Natural killer cell (primary cell): ENCODE measurements around the gene MTMR11. TPM values are rescaled to one million over a fixed set of nuclear protein-coding genes. Genes with fewer than 3 reads are reported as not detected.
A peak's percentile ranks its signal among the peaks of the same experiment; 100 is the strongest.

Experiments used
- ATAC-seq, 3 donors: fragments of 150-1000 bp in 2 of 3; fragments of 200-7000 bp in 1 of 3; cut with Tn5 transposase; 1 replicate in 1 of 3; 2 replicates in 2 of 3; pipeline ENCODE4 v1.10.0; 2021; ENCODE audit warnings: mild to moderate bottlenecking in 2 of 3, moderate library complexity in 2 of 3
- DNase-seq, 2 donors: peaks; one replicate each; pipeline versions ENCODE4 v3.0.0 to v3.0.0-alpha.2; 2013 to 2021; ENCODE audit warnings: mixed read lengths in 1 of 2
- H3K27ac ChIP-seq: one replicate; pipeline ENCODE4 v1.5.1; 2013; ENCODE audit warnings: mild to moderate bottlenecking, low read length
- H3K27me3 ChIP-seq: one replicate; pipeline ENCODE4 v1.6.1; 2013; ENCODE audit warnings: low read length; ENCODE audit not compliant: control insufficient read depth, insufficient read depth
- H3K36me3 ChIP-seq: one replicate; pipeline ENCODE4 v1.6.1; 2013; ENCODE audit warnings: low read length; ENCODE audit not compliant: control insufficient read depth, insufficient read depth
- H3K4me1 ChIP-seq: one replicate; pipeline ENCODE4 v1.6.1; 2013; ENCODE audit warnings: low read length; ENCODE audit not compliant: control insufficient read depth, insufficient read depth
- H3K4me3 ChIP-seq: one replicate; pipeline ENCODE4 v1.5.1; 2013; ENCODE audit warnings: low read length
- H3K9me3 ChIP-seq: one replicate; pipeline ENCODE4 v1.6.1; 2013; ENCODE audit warnings: low read length; ENCODE audit not compliant: control insufficient read depth, insufficient read depth
- H3K27ac Mint-ChIP-seq, 2 donors: one replicate each; pipeline ENCODE4 v1.8.0; 2022; ENCODE audit warnings: mild to moderate bottlenecking in 2 of 2, mixed read lengths in 2 of 2, moderate library complexity in 1 of 2
- H3K27me3 Mint-ChIP-seq, 2 donors: one replicate each; pipeline ENCODE4 v1.8.0; 2022; ENCODE audit warnings: low read depth in 2 of 2, mixed read lengths in 2 of 2
- H3K36me3 Mint-ChIP-seq: one replicate; pipeline ENCODE4 v1.8.0; 2022; ENCODE audit warnings: mixed read lengths
- H3K4me1 Mint-ChIP-seq, 2 donors: one replicate each; pipeline ENCODE4 v1.8.0; 2022; ENCODE audit warnings: mixed read lengths in 2 of 2
- H3K4me3 Mint-ChIP-seq: one replicate; pipeline ENCODE4 v1.8.0; 2022; ENCODE audit warnings: mild to moderate bottlenecking, moderate library complexity, mixed read lengths
- H3K9me3 Mint-ChIP-seq, 2 donors: one replicate each; pipeline ENCODE4 v1.8.0; 2022; ENCODE audit warnings: mixed read lengths in 2 of 2
- whole genome bisulfite sequencing: methylation state at CpG from one replicate; pipeline ENCODE4 v1.1.7; 2013; ENCODE audit warnings: missing lambda C conversion rate; ENCODE audit not compliant: insufficient coverage; 5-methylcytosine and 5-hydroxymethylcytosine counted together
- intact Hi-C: fragments of 100-400 bp; cut with micrococcal nuclease; formaldehyde crosslinking; loops from one replicate; pipeline ENCODE4 v1.14.2; 2022
- total RNA-seq, 4 donors: library from RNA; stranded (reverse); fragments of 120-200 nt in 1 of 4; gene quantifications; one replicate each; pipeline versions ENCODE4 v1.2.3 to v1.2.4, GENCODE V29; 2013 to 2022
- TF ChIP-seq, protein P1 (sequence below): fragments of 200-600 bp; IDR thresholded peaks from one replicate; pipeline ENCODE4 v1.8.0; 2022; ENCODE audit warnings: antibody characterized with exemption

Gene MTMR11
- total RNA-seq, 3 donors from 2014 or later (not counting 1 experiment from before 2014, with no cell fraction given), result 1.8 to 3.0 (median 2.9) TPM

DNA sequence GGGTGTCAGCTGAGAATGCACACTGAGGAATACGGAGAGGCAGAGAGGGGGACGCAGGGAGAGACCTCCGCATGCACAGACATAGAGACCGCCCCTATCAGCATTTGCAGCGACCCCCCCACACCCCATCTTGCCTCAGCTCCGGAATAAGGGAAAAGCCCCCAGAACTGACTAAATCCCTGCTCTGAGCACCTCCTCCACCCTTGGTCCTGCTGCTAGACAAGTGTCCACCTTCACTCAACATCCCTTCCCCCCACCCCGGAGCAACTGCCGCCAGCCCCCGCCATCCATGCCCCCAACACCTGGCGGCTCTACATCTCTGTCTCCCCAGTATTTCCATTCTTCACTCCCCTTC lies 19.8 kb downstream of the MTMR11 start:
- Histone ChIP-seq H3K9me3 (no peaks in the 10 kb centered on the region), H3K4me3 (peak overlapping the region; percentile 45), H3K4me1 (peaks cover 22% of the 10 kb centered on the region), H3K27ac (no peak overlapping the region), H3K36me3 (peaks cover 3% of the 10 kb centered on the region), H3K27me3 (peaks cover 4% of the 10 kb centered on the region)
- TF ChIP-seq, protein P1, sequence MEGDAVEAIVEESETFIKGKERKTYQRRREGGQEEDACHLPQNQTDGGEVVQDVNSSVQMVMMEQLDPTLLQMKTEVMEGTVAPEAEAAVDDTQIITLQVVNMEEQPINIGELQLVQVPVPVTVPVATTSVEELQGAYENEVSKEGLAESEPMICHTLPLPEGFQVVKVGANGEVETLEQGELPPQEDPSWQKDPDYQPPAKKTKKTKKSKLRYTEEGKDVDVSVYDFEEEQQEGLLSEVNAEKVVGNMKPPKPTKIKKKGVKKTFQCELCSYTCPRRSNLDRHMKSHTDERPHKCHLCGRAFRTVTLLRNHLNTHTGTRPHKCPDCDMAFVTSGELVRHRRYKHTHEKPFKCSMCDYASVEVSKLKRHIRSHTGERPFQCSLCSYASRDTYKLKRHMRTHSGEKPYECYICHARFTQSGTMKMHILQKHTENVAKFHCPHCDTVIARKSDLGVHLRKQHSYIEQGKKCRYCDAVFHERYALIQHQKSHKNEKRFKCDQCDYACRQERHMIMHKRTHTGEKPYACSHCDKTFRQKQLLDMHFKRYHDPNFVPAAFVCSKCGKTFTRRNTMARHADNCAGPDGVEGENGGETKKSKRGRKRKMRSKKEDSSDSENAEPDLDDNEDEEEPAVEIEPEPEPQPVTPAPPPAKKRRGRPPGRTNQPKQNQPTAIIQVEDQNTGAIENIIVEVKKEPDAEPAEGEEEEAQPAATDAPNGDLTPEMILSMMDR, result no peak
- intact Hi-C loops, result no loop called here
- Mint-ChIP-seq H3K4me3 (peak overlapping the region; percentile 40), H3K9me3 (no peaks in the 10 kb centered on the region), H3K27me3 (peaks cover 18 to 26% of the 10 kb centered on the region in 2 donors), H3K27ac (no peak overlapping the region), H3K4me1 (peaks cover 6 to 24% of the 10 kb centered on the region in 2 donors), H3K36me3 (no peaks in the 10 kb centered on the region)
- ATAC-seq (no peak), DNase-seq (peak in 1 of 2 donors; percentile 25)
- 10% methylated on average over 10 of the region's 10 CpGs for WGBS

DNA sequence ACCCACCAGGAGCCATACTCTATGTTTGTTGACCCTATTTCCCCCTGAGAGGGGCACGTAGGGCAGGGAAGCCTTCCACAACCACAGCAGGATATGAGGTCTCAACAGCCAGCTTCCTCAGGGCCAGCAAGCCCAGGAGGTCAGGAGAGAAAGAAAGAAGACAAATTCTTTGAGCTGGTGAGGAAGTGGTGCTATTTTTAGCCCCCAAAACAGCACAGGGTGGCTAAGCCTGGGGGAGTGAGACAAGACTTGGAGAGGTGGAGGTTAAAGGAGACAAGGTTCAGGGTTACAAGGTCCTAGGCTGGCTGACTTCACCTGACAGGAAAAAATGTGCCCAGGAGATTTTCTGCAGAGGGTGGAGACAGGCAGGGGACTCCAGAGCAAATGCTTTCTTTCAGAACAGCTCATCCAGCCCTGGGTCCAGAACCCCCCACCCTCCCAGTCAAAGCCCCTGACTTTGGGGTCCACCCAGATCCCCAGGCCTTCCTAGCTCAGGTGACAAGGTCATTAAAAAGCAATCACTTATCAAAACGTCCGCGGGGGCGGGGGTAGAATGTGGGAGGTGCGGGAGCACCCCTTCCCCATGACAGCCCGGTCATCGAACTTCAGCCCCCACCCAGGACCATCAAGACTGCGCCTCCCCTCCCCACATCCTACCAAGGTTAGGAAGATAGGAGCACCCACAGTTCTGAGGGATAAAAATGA lies 20.3 kb downstream of the MTMR11 start:
- DNase-seq (peak in 1 of 2 donors; percentile 11), ATAC-seq (no peak)
- no peaks in the 10 kb centered on the region for H3K36me3 Mint-ChIP-seq
- Histone ChIP-seq H3K36me3 (no peaks in the 10 kb centered on the region), H3K27me3 (peaks cover 4% of the 10 kb centered on the region), H3K27ac (no peak overlapping the region), H3K4me3 (no peak overlapping the region), H3K9me3 (no peaks in the 10 kb centered on the region), H3K4me1 (peaks cover 22% of the 10 kb centered on the region)
- peak overlapping the region; percentile 7 for H3K4me3 Mint-ChIP-seq
- peaks cover 18 to 26% of the 10 kb centered on the region in 2 donors for H3K27me3 Mint-ChIP-seq
- H3K27ac Mint-ChIP-seq, result peak overlapping the region in 1 of 2 donors; percentile 48
- TF ChIP-seq, protein P1, result no peak
- 0% methylated on average over 1 of the region's 9 CpGs for WGBS
- no peaks in the 10 kb centered on the region for H3K9me3 Mint-ChIP-seq
- H3K4me1 Mint-ChIP-seq, result peaks cover 6 to 24% of the 10 kb centered on the region in 2 donors
- intact Hi-C loops, result no loop called here

DNA sequence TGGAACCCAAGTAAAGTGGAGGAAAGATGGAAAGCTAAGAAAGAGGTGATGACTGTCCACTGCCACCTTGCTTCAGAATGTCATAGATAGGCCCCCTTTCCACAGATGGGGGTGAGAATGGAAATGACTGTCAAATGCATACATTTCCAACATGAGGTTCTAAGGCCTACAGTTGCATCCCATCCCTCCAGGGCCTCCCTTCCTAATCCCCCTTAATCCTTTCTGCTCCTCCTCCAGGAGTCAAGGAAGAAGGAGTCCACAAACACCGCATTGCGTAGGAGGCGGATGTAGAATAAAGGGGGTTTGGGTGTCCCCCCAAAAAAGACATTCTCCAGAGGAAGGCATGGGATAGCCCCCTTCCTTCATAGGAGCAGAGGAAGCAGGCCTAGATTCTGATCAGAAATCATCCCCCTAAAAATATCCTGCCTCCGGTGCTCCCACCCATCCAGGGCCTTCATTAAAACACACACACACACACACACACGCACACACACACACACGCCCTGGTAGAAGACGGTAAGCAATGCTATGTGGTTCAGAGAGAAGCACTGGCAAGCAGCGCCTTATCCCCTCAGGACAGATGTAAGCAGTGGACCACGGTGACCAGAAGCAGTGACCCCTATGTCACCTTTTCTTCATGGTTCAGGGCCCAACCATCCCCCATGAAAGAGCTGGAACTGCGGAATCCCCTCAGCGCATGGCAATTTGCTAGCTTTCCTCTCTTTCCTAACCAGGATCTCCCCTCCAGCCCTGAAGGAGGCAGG lies 21.1 kb downstream of the MTMR11 start:
- peaks cover 22% of the 10 kb centered on the region for H3K4me1 ChIP-seq
- H3K4me1 Mint-ChIP-seq, result peaks cover 6 to 24% of the 10 kb centered on the region in 2 donors
- ATAC-seq (no peak), DNase-seq (no peak)
- H3K4me3 ChIP-seq, result no peak overlapping the region
- TF ChIP-seq, protein P1, result no peak
- peak overlapping the region in 1 of 2 donors; percentile 48 for H3K27ac Mint-ChIP-seq
- H3K27me3 ChIP-seq, result peaks cover 4% of the 10 kb centered on the region
- intact Hi-C loops, result no loop called here
- H3K27ac ChIP-seq, result no peak overlapping the region
- H3K36me3 ChIP-seq, result no peaks in the 10 kb centered on the region
- H3K9me3 ChIP-seq, result no peaks in the 10 kb centered on the region
- WGBS, result 77% methylated on average over 10 of the region's 11 CpGs
- peak overlapping the region; percentile 7 for H3K4me3 Mint-ChIP-seq
- H3K27me3 Mint-ChIP-seq, result peaks cover 18 to 26% of the 10 kb centered on the region in 2 donors
- H3K36me3 Mint-ChIP-seq, result no peaks in the 10 kb centered on the region
- H3K9me3 Mint-ChIP-seq, result no peaks in the 10 kb centered on the region
